ENCODE measurements around the gene SLC12A4.
"Not testable (repeated sequence)": the region's sequence is repeated elsewhere in the genome, so short reads cannot be mapped to it uniquely, and the experiment has no call there.

SLC12A4 gene

DNA sequence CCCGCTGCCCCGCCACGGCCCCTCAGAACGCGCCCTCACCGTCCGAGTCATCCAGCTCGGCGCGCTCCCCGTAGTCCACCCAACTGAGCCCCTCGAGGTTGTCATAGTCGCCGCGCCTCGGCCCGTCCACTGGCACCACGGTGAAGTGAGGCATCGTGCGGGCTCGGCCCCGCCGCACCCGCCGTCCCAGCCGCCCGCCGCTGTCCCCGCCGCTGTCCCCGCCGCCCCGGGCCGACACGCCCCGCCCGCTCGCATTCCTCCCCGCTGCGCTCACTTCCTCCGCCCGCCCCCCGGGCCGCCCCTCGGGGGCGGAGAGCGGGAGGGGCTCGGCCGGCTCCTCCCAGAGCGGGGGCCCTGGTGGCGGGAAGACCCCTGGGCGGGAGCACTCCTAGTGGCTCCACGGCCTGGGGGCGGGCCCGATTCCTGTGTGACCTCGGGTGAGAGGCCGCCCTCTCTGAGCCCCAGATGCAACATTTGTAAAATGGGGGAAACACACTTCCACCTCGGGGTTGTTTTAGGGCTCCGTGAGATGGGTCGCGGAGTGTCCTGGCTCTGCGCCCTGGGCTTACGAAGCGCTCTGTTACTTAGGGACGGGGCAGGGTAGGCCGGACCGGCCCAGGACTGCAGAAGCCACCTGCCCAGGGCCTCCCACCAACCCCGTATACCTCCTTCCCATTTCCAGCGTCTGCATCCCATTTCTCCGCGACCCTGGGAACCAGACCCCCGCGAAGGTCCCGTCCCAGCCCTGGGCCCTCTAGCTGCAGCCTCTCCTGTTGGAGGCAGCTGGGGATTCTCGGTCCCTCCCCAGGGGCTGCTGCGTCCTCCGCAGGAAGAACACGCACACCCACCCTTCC, at the start of gene SLC12A4:
SLC12A4 (minus strand) TSS at position 238 of the 854 bp plus-strand sequence; CDS start at position 154, 84 bp downstream.
- peak; percentile 68 to 91 (median 80) for DNase-seq (ENCODE audit: low read depth in 3 of 3)

DNA sequence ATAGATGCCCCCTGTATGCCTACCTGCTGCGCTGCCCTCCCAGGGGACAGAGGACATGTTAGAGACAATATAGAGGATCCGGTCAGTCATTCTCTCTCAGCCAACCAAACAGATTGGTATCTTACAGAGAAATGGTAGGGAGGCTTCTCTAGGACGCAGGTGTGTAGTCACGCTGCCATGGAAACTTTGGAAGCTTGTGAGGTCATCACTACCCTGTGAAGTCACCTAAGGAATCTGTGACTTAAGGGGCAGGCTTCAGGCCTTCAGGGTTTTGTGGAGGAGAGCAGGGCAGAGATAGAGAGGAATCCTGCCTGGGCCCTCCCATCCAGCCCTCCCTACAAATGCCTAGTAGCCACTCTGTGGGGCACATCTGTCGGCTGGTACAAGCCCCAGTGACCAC, 47.2 kb upstream of the SLC12A4 start, which contains the start of gene DPEP2NB:
DPEP2NB (minus strand) TSS at position 231 of the 400 bp plus-strand sequence; CDS start at position 90, 141 bp downstream.
- no peak for DNase-seq (ENCODE audit: low read depth in 3 of 3)

DNA sequence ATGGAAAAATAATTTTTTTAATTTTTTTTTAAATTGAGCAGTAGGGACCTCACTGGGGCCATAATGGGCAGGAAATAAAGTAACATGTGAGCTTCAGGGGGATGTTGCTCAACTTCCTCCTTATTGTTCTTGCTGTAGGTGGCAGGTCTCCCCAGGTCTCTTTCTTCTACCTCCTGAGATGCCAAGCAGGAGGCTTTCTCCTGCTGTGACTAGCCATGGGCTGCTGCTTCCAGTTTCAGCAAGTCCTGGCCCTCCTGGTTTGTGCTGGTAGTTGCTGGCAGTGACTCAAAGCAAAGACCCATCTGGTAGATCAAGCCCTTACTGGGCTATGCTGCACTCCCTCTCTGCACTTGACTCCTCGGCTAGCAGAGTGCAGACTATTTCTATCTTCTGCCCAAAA, 45.0 kb upstream of the SLC12A4 start:
- DNase-seq (ENCODE audit: low read depth in 3 of 3) = no peak

DNA sequence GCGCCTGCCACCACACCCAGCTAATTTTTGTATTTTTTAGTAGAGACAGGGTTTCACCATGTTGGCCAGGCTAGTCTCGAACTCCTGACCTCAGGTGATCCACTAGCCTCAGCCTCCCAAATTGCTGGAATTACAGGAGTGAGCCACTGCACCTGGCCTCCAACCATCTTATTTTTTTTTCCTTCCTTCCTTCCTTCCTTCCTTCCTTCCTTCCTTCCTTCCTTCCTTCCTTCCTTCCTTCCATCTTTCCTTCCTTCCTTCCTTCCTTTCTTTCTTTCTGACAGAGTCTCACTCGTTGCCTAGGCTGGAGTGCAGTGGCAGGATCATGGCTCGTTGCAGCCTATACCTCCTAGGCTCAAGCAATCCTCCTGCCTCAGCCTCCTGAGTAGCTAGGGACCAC, 41.4 kb upstream of the SLC12A4 start:
- DNase-seq (ENCODE audit: low read depth in 3 of 3) = not testable (repeated sequence)

DNA sequence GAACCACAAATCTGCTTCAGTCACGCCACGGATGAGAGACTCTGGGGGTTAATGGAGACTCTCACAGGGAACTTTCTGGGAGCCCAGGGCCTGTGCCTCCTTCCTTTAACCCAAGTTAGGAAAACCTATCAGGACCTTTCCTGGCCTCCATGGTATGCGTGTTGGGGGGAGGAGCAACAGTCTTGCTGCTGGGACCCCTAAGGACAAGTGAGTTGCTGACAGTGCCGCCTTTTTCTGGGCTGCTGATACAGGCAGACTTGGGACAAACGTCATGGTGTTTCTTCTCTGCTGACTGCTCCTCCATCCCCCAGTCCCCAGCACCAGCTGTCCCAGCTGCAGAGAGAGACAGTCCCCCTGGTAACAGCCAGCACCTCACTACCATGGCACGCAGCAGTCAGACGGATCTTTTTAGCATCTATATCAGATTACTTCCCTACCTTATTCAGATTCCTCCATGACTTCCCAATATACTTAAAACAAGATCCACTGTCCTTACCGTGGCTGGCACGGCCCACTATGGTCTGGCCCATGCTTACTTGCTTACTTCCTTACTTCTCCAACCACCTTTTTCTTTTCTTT, 40.8 kb upstream of the SLC12A4 start:
- DNase-seq (ENCODE audit: low read depth in 3 of 3) = no peak

DNA sequence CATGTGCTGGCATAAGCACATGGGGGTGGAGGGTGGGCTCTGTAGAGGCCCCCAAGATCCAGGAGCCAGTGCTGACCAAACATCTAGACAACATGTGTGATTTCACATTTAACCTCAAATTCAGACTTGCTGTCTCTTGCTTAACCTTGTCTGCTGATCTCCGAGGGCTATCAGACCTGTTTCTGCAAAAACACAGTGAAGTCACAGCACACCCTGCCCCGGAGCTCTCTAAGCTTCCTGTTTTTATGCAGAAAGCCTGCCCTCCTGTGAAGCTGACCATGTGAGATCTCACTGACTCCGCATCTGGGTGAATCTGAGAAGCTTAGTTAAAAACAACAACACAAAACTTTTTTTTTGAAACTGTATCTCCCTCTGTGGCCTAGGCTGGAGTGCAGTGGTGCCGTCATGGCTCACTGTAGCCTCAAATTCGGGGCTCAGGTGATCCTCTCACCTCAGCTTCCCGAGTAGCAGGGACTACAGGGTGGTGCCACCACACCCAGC, 37.4 kb upstream of the SLC12A4 start:
- no peak for DNase-seq (ENCODE audit: low read depth in 3 of 3)

DNA sequence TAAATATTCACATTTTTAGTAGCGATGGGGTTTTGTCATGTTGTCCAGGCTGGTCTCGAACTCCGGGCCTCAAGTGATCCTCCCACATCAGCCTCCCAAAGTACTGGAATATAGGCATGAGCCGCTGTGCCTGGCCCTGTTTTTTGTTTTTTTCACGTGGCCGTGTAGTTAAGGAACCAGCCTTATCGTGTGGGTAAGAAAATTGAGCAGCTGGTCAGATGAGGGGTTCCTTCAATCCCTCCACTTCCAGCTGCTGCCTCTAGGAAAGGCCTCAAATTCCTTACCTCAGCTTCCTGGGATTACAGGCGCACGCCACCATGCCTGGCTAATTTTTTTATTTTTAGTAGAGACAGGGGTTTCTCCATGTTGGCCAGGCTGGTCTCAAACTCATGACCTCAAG, 36.8 kb upstream of the SLC12A4 start:
- DNase-seq (ENCODE audit: low read depth in 3 of 3) = no peak

DNA sequence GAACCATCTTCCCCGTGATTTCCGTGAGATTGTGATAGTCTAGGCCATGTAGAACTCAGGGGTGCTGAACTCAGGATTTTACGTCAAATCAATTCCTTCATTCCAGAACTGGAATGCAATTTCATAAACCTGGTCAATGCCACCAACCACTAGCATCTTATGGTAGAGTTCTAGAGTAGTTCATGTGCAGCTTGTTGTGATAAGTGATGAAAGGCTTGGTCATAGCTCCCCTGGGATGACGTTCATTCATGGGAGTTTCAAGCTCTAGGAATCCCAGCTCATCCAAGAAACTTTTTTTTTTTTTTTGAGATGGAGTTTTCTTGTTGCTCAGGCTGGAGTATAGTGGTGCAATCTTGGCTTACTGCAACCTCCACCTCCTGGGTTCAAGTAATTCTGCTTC, 34.6 kb upstream of the SLC12A4 start:
- no peak for DNase-seq (ENCODE audit: low read depth in 3 of 3)

DNA sequence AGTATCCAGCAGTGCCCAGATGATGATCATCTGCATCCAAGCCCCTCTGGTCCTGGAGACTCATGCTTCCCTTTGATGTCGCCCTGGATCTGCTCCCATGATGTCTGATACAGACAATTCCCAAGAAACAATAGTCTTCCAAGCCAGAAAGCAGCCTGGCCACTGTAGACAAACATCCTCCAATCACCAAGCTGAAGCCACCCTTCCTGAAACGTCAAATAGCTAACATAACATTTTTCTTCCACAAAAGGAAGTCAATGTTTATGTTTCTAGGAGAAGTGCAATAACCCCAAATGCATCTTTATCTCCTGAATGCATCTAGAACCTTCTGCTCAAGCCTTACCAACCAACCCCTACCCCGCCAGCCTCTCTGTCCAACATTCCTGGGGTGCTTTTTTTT, 32.0 kb upstream of the SLC12A4 start:
- DNase-seq (ENCODE audit: low read depth in 3 of 3) = no peak

DNA sequence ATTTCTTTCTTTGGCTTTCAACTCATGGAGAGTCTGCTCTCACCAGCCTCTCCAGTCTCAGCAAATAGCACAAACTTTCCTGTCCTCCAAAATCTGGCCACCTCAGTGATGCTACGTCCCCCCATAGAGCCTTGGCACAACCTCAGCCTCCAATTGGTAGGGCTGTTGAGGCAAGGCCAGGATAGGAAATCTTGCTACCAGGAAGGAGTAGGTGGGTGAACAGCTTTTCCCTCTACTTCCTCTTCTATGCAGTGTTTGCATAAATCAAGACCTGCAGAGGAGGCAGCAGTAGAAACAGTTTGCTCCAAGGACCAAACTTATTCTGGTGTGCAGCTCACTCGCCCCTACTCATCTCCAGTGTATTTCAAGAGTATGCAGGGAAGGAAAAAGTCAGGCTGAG, 31.5 kb upstream of the SLC12A4 start:
- DNase-seq (ENCODE audit: low read depth in 3 of 3) = no peak

DNA sequence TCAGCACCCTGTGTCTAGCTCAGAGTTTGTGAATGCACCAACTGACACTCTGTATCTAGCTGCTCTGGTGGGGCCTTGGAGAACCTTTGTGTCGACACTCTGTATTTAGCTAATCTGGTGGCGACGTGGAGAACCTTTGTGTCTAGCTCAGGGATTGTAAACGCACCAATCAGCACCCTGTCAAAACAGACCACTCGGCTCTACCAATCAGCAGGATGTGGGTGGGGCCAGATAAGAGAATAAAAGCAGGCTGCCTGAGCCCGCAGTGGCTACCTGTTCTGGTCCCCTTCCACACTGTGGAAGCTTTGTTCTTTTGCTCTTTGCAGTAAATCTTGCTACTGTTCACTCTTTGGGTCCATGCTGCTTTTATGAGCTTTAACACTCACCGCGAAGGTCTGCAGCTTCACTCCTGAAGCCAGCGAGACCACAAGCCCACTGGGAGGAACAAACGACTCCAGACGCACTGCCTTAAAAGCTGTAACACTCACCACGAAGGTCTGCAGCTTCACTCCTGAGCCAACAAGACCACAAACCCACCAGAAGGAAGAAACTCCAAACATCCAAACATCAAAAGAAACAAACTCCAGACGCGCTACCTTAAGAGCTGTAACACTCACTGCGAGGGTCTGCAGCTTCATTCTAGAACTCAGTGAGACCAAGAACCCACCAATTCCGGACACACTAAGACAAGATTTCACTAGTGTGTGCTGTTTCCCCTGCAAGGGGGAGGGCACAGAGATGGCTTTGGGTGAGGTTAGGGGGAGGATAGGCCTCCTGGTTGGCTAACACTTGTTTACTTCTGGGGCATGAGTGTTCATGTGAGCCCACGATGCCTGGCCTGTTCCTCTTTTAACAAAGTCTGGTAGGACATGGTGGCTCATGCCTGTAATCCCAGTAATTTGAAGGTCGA, 30.6 kb upstream of the SLC12A4 start, which contains the start of gene DPEP2:
DPEP2 (minus strand) TSS at position 706 of the 910 bp plus-strand sequence. CDS start 6,272 bp downstream, outside the sequence.
- DNase-seq (ENCODE audit: low read depth in 3 of 3) = not testable (repeated sequence)

DNA sequence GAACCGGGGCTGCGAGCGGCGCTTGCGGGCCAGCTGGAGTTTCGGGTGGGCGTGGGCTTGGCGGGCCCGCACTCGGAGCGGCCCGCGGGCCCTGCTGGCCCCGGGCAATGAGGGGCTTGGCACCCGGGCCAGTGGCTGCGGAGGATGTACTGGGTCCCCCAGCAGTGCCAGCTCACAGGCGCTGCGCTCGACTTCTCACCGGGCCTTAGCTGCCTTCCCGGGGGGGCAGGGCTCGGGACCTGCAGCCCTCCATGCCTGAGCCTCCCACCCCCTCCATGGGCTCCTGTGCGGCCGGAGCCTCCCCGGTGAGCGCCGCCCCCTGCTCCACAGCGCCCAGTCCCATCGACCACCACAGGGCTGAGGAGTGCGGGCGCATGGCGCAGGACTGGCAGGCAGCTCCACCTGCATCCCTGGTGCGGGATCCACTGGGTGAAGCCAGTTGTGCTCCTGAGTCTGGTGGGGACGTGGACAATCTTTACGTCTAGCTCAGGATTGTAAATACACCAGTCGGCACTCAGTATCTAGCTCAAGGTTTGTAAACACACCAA, 29.9 kb upstream of the SLC12A4 start:
- DNase-seq (ENCODE audit: low read depth in 3 of 3) = not testable (repeated sequence)

DNA sequence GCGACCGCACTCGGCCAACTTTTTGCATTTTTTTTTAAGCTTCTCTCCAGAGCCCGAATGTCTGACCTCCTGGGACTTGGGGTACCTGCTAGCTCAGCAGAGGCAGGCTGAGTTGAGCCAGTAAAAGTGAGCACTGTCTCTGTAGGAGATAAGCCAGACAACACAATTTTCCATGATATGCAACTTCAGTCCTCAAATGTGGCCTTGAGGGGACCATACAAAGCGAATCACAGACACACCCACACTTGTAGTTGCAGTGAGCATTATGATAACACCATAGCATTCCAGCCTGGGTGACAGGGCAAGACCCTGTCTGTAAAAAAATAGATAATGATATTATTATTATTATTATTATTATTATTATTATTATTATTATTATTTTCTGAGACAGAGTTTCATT, 28.2 kb upstream of the SLC12A4 start:
- DNase-seq (ENCODE audit: low read depth in 3 of 3) = no peak

DNA sequence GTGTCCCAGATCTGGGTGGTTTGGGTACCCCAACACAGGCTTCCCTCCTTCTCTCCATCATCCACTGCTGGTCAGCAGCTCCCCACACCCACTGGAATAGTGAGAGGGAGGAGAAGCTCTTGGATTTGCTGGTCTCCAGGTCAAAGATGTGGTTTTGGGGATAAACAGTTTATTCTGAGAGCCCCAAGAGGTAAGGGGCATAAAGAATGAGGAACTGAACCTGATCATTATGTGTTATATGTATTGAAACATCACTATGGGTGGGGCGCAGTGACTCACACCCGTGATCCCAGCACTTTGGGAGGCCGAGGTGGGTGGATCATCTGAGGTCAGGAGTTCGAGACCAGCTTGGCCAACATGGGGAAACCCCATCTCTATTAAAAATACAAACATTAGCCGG, 27.0 kb upstream of the SLC12A4 start:
- DNase-seq (ENCODE audit: low read depth in 3 of 3) = peak in 1 of 3 experiments; percentile 32

DNA sequence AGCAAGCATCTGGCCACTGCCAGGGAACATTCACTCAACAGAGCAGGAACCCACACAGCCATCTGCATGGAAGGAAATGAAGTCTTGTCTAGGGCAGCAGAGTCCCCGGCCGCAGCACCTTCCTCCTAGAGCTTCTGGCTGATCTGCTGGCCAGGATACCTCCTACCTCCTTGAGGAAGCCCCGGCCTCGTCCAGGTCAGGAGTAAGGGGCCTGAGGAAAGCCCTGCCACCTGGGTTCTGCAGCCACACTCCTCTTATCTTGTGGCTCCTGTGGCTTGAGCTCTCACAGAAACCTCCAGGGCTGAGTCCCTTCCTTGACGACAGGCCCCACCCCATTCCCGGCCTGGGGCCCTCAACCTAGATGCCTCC, 25.6 kb upstream of the SLC12A4 start:
- DNase-seq (ENCODE audit: low read depth in 3 of 3) = not testable (repeated sequence)

DNA sequence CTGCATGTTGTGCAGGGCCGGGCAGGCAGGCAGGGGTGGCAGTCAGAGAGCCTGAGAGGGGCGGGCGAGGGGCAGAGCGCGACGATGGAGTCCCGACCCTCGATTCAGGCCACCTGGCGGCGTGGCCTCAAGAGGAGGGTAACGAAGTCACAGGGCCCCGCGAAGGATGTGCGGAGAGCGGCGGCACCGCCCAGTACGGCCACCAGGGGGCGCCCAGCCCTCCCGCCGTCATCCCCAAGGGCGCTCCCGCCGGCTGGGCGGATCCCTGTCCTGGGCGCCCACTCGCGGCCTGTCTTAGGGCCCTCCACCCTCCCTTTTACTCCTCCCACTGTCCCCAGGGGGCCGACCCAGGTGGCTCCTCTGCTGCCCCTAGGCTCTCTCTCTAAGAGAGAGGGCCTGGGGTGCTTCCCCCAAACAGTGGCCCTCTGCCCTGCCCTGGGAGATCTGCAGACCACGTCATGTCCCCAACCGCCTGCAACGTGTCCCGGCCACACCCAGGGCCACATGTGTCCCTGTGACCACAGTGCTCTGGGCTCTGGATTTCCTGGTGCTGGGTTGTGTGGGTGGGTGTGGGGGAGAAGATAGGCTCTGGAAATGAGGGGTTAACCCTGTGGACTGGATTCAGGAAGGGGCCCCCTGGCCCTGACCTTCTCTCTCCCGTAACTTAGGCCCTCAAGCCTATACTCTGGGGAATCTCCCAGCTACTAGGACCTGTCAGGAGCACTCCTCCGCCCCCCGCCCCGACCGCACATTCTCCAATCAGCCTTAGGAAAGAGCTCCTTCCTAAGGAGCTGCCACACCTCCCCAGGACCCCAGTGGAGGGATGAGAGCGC, 25.0 kb upstream of the SLC12A4 start:
- DNase-seq (ENCODE audit: low read depth in 3 of 3) = peak; percentile 60 to 83 (median 62)

DNA sequence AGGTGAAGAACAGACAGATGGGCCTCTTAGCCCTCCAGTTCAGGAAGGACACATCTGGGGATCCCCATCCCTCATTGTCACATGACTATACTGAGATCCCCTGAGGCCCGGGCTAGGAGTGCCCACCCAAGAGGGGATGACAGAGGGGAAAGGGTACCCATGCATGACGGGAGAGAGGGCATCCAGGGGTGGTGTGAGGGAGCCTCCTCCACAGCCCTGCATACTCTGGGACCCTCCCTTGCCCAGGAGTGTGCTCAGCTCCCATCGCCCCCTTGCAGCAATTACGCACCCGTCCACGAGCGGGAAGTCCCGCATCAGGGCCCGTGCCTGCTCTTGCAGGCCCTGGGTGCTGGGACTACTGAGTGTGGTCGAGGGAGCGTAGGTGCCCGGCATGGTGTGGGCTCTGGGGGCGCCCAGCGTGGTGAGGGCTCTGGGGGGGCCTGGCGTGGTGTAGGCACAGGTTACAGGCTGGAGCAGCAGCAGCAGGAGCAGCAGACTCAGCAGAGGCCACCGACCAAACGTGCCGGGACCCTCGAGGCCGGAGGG, 24.3 kb upstream of the SLC12A4 start:
- no peak for DNase-seq (ENCODE audit: low read depth in 3 of 3)

DNA sequence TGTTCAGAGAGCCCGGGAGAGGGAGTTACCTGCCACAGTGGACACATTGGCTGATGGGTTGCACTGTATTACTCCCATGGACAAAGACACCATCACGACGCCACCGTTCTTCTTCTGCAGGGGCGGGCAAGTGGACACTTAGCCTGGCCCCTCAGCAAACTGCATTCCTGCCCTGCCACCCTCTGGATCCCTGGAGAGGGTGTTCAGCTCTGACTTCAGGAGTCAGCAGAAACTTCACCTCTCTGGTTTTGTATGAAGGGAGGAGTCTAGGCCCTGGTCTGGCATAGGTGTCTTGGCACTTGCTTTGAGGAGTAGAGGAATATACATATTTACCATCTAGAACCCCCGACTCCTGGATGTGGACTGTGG, 21.6 kb upstream of the SLC12A4 start:
- DNase-seq (ENCODE audit: low read depth in 3 of 3) = no peak

DNA sequence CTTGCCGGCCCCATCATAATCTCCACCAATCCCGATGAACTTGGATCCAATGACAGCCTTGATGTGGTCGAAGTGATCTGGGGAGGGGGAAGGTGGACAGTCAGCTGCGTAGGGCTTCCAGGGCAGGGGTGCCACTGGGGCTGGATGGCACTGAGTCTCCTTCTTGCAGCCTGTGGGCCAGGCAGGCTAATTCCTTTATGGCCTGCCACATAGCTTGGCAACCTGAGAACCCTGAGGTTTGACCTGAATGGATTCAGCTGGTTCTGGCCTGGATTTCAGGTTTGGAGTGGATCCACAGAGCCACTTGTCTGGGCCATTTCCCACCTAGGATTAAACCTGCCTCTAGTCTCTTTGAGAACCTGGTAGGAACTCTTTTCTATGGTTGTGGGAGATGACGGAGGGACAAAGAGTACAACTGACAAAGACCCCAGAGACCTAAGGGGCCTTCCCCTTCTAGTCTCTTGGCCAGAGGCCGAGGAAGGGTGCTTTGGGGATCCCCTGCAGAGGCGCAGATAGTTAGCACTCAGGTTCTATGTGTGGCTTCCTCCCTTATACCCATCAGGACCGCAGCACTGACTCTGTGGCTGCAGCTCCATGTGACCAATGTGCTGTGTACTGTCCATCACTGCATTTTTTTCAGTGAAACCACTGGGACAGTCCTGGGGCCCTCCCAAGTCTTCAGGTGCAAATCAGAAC, 21.0 kb upstream of the SLC12A4 start:
- DNase-seq (ENCODE audit: low read depth in 3 of 3) = no peak

DNA sequence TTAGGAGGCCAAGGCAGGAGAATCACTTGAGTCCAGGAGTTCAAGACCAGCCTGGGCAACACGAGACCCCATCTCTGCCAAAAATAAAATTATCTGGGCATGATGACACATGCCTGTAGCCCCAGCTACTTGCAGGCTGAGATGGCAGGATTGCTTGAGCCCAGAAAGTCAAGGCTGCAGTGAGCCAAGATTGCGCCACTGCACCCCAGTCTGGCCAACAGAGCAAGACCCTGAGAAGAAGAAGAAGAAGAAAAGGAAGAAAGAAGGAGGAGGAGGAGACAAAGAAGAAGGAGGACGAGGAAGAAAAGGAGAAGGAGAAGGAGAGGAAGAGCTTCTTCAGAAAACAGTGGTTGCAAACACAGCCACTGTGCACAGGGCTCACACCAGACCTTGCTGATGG, 20.2 kb upstream of the SLC12A4 start:
- no peak for DNase-seq (ENCODE audit: low read depth in 3 of 3)

Data from stimulated activated CD4-positive, alpha-beta T cell treated with anti-CD3 and anti-CD28 coated beads, TNF-alpha, amount 100 ng/mL, for 24 hours (primary cell).